IPS-NIHi11 (cell line): ENCODE data around the gene NXF3.
A peak's percentile ranks its signal among the peaks of the same experiment; 100 is the strongest.
"Not testable (repeated sequence)": the region's sequence is repeated elsewhere in the genome, so short reads cannot be mapped to it uniquely, and the experiment has no call there.

Experiments used
- DNase-seq: peaks from one replicate; pipeline ENCODE4 v3.0.0; 2012; ENCODE audit warnings: mixed read lengths, low spot score

Gene NXF3, protein sequence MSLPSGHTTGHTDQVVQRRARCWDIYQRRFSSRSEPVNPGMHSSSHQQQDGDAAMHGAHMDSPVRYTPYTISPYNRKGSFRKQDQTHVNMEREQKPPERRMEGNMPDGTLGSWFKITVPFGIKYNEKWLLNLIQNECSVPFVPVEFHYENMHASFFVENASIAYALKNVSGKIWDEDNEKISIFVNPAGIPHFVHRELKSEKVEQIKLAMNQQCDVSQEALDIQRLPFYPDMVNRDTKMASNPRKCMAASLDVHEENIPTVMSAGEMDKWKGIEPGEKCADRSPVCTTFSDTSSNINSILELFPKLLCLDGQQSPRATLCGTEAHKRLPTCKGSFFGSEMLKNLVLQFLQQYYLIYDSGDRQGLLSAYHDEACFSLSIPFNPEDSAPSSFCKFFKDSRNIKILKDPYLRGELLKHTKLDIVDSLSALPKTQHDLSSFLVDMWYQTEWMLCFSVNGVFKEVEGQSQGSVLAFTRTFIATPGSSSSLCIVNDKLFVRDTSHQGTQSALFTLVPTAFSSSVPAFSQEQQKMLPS

DNA sequence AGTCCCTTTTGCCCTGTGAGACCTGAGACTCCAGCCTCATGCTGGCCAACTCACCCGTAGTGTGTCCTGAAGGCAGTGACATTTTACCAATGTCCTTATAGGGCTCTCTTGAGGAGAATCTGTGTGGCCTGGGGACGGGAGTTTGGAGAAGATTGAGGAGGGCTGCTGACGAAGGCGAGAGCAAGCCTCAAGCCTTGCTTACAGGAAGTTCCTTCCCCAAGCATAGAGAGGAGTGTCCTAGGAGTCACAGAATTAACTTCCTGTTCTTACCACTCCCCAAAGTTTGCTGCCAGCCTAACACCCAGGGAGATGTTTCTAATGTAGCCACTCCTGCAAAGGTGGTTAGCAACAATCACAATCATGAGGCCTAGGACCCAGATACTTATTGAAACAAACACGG, at the start of gene NXF3:
NXF3 (minus strand) TSS at position 202 of the 400 bp plus-strand sequence; CDS start at position 82, 120 bp downstream.
- no peak for DNase-seq

GRCh38 chrX:103136528-103136927, 43.6 kb upstream of the NXF3 start:
- not testable (repeated sequence) for DNase-seq

DNA sequence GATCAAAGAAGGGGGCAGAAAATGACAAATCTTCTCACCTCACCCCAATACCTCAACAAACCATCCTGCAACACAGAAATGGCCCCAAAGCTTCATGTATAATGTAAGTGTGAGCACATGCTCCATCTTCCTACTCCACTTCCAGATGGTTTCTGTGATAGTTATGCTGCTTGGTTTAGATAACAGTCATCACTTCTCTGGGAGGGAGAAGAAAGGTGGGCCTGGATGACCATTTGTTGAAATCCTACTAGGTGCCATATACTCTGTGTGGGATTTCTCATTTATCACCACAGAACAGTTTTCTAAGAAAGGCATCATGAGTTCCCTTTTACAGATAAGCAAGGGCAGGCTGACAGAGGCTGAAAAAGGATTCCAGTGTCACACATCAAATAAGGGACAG, 31.3 kb upstream of the NXF3 start:
- no peak for DNase-seq

DNA sequence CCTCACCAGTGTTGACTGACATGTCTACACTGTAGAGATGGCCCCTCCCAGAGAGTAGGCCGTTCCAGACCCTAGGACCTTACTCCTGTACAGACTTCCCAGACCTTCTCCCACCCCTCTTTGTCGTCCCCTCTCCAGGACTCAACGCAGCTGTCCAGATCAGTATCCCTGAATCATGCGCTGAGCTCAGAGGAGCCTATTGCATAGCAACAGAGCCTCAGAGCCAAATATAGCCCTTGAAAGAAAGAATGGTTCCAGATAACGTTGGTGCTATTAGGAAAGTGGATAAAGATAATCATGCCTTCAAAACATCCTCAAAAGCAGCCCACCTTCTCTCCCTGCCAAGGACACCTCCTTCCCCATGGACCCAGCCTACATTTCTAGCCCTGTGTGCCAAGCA, 27.8 kb upstream of the NXF3 start:
- no peak for DNase-seq

DNA sequence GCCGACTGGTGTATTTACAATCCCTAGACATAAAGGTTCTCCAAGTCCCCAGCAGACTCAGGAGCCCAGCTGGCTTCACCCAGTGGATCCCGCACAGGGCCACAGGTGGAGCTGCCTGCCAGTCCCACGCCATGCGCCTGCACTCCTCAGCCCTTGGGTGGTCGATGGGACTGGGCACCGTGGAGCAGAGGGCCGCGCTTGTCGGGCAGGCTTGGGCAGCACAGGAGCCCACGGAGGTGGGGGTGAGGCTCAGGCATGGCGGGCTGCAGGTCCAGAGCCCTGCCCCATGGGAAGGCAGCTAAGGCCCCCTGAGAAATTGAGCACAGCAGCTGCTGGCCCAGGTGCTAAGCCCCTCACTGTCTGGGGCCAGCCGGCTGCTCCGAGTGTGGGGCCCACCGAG, 24.0 kb upstream of the NXF3 start:
- DNase-seq, result not testable (repeated sequence)

DNA sequence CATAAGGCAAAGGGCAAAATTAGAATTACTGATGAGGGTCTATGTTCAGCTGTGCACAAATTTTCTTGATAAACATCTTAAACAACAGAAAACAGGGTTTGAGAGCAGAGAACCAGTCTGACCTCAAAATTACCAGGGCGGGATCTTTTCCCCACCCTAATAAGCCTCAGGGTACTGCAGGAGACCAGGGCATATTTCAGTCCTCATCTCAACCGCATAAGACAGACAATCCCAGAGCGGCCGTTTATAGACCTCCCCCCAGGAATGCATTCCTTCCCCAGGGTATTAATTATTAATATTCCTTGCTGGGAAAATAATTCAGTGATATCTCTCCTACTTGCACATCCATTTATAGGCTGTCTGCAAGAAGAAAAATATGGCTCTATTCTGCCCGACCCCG, 16.6 kb upstream of the NXF3 start:
- DNase-seq, result not testable (repeated sequence)

DNA sequence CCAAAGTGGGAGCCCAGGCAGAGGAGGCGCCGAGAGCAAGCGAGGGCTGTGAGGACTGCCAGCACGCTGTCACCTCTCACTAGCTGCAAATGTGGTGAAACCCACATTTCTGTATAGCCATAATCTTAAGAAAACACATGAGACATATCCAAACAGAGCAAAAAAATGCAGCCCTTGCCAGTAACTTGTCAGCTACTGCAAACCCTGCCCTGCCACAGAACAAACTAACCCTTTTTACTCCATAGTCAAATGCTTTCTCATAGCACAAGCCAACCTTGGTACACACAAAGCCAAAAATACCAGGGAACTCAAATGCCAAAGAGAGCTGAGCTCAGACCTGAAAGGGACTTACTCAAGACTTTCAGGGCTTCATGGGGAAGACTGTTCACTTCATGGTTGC, 14.9 kb upstream of the NXF3 start:
- DNase-seq, result no peak

- not testable (repeated sequence) for DNase-seq
Observed at GRCh38 chrX:103107227-103107737, 14.3 kb upstream of the NXF3 start.

DNA sequence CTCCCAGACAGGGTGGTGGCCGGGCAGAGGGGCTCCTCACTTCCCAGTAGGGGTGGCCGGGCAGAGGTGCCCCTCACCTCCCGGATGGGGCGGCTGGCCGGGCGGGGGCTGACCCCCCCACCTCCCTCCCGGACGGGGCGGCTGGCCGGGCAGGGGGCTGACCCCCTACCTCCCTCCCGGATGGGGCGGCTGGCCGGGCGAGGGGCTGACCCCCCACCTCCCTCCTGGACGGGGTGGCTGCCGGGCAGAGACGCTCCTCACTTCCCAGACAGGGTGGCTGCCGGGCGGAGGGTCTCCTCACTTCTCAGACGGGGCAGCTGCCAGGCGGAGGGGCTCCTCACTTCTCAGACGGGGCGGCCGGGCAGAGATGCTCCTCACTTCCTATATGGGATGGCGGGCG, 11.4 kb upstream of the NXF3 start:
- not testable (repeated sequence) for DNase-seq

DNA sequence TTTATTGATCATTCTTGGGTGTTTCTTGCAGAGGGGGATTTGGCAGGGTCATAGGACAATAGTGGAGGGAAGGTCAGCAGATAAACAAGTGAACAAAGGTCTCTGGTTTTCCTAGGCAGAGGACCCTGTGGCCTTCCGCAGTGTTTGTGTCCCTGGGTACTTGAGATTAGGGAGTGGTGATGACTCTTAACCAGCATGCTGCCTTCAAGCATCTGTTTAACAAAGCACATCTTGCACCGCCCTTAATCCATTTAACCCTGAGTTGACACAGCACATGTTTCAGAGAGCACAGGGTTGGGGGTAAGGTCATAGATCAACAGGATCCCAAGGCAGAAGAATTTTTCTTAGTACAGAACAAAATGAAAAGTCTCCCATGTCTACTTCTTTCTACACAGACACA, 10.9 kb upstream of the NXF3 start:
- not testable (repeated sequence) for DNase-seq

DNA sequence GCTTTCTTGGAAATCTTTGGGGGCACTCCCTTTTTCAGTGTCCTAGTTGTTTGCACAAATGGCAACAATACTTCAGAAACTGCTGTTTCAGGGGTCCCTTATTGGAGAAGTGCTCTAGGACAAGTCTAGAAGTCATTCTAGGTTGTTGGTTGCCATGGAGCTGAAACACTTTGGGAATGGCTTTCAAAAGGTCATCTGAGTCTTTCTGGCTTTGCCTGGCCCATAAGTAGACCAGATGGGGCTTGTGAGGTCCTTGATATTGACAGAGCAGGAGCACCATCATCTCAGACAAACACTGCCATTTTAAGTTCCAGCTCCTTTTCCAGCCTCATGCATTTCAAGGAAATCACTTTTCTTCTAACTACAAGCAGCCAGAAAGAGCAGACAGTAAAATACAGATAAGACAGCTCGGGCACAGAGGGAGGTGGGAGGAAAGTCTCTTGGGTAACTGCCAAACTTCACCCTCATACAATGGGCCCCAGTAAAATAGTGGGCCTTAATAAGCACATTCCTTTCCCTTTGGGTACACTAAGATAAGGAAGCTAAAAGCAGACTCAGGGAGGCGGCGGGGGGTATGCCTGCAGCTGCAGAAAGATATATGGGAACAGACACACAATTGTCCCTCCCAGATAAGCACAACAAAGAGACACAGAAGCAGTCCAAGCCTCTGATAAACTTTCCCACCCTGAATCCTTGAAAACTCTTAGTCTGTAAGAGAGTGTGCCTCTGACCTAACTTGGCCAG, 8.5 kb upstream of the NXF3 start:
- DNase-seq, result no peak

- DNase-seq, result no peak
Observed at GRCh38 chrX:103100484-103100883, 7.5 kb upstream of the NXF3 start.

DNA sequence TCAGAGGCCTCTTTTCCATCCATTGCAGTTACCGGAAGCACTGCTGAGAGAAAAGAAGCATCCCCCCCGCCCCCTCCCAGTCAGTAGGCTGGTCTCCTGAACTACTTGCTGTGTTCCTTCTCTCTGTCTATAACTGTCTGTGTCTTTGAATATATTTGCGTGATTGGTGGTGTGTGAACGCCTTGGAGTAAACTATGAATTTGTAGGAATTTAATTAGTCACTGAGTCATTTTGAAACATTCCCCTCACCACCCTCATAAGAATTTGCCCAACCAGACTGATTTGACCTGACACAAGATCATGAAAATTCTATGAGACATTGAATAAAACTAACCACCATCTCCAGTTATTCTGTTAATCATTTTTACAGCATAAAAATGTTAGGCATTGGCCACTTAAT, 6.7 kb upstream of the NXF3 start:
- DNase-seq, result no peak

GRCh38 chrX:103098488-103098887, 5.5 kb upstream of the NXF3 start:
- no peak for DNase-seq

- no peak for DNase-seq
Observed at GRCh38 chrX:103081051-103081450, 11.9 kb downstream of the NXF3 start.

GRCh38 chrX:103073467-103073866, 19.5 kb downstream of the NXF3 start:
- DNase-seq, result no peak

- no peak for DNase-seq
Observed at GRCh38 chrX:103066606-103067005, 26.3 kb downstream of the NXF3 start.

- DNase-seq, result peak; percentile 62
Observed at GRCh38 chrX:103063918-103064434, 29.0 kb downstream of the NXF3 start, which contains the start of gene BEX1. Gene BEX1 (minus strand): TSS chrX:103064171. CDS start chrX:103063274, 897 bp downstream.

- DNase-seq, result peak; percentile 40
Observed at GRCh38 chrX:103063191-103063845, 29.6 kb downstream of the NXF3 start.

DNA sequence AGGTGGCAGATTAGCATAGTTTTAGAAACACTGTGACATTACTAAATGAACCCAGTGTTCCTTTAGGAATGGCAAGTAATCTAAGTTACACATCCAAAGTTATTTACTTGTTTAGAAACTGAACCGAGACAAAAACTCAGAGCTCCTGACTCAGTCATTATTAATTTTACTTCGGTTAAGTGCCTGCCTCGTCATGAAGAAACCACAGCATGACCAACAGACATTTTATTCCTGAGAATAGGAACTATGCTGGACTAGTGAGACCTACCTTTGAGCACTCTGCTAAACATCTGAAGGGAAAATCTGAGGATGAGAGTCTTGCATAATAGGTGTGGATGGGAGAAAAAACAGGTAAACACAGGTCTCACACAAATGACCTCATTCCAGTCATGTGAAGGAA, 31.5 kb downstream of the NXF3 start:
- DNase-seq, result no peak

DNA sequence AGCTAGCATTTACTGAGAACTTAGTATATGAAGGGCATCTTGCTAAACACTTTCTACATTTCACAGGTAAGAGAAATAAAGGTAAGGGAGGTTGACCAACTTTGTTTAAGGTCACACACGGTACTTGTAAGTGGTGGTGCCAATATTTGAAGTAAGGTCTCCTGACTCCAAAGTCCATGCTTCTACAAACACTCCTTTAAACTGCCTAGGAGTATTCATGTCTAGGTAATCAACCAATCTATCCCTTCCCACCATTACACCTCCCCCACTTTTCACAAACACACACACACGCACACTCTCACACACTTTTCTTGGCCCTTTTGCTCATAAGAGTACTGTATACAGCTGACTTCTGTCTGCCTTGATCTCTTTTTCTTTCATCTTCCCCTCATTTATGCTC, 36.0 kb downstream of the NXF3 start:
- no peak for DNase-seq

DNA sequence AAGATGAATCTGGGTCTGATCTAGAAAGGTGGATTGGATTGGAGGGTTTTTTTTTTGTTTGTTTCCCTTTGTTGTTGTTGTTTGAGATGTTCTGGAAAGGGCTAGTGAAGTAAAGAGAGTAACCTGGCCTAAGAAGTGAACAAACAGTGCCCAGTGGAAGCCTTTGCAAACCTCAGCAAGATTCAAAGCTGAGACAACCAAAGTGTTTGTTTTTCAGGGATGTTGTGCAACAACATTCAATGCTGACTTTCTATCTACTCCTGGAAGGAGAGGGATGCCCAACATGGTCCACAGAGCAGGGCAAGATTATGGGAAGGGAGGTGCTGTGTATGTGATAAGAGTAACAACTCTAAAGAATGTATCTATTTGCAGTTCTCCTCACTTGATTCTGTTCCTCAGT, 40.3 kb downstream of the NXF3 start:
- no peak for DNase-seq
